IPS-18a (cell line): Measurements from ENCODE around the gene PARD6A.

Source experiments
- H3K27ac ChIP-seq: one replicate; pipeline ENCODE4 v1.5.1; 2013; ENCODE audit warnings: low read length
- H3K27me3 ChIP-seq: one replicate; pipeline ENCODE4 v1.6.1; 2013; ENCODE audit warnings: mild to moderate bottlenecking, low read length; ENCODE audit not compliant: control insufficient read depth, insufficient read depth
- H3K36me3 ChIP-seq: one replicate; pipeline ENCODE4 v1.6.1; 2013; ENCODE audit warnings: low read depth, low read length; ENCODE audit not compliant: control insufficient read depth
- H3K4me1 ChIP-seq: one replicate; pipeline ENCODE4 v1.6.1; 2013; ENCODE audit warnings: low read depth, low read length; ENCODE audit not compliant: control insufficient read depth
- H3K4me3 ChIP-seq: one replicate; pipeline ENCODE4 v1.5.1; 2013; ENCODE audit warnings: low read length
- H3K9ac ChIP-seq: one replicate; pipeline ENCODE4 v1.6.1; 2013; ENCODE audit warnings: mild to moderate bottlenecking, low read length, moderate library complexity
- H3K9me3 ChIP-seq: one replicate; pipeline ENCODE4 v1.6.1; 2013; ENCODE audit warnings: low read depth, low read length; ENCODE audit not compliant: control insufficient read depth

The PARD6A gene

GRCh38 chr16:67663877-67664222 lies 3.1 kb downstream of the PARD6A start:
- Histone ChIP-seq H3K27ac (no peak overlapping the region), H3K9ac (no peak overlapping the region), H3K27me3 (peaks cover 17% of the 10 kb centered on the region), H3K4me1 (peaks cover 9% of the 10 kb centered on the region), H3K36me3 (no peaks in the 10 kb centered on the region), H3K9me3 (no peaks in the 10 kb centered on the region), H3K4me3 (no peak overlapping the region)

- Histone ChIP-seq H3K36me3 (no peaks in the 10 kb centered on the region), H3K27ac (no peak overlapping the region), H3K4me1 (peaks cover 9% of the 10 kb centered on the region), H3K4me3 (no peak overlapping the region), H3K9ac (no peak overlapping the region), H3K27me3 (peaks cover 13% of the 10 kb centered on the region), H3K9me3 (no peaks in the 10 kb centered on the region)
Observed at GRCh38 chr16:67664258-67664657, 3.5 kb downstream of the PARD6A start.

GRCh38 chr16:67664871-67665270 lies 4.1 kb downstream of the PARD6A start:
- Histone ChIP-seq H3K27me3 (peaks cover 13% of the 10 kb centered on the region), H3K36me3 (no peaks in the 10 kb centered on the region), H3K9me3 (no peaks in the 10 kb centered on the region), H3K4me1 (peaks cover 9% of the 10 kb centered on the region), H3K9ac (no peak overlapping the region), H3K4me3 (no peak overlapping the region), H3K27ac (no peak overlapping the region)

- peak overlapping the region; percentile 64 for H3K4me3 ChIP-seq
- no peak overlapping the region for H3K27ac ChIP-seq
- no peaks in the 10 kb centered on the region for H3K36me3 ChIP-seq
- no peaks in the 10 kb centered on the region for H3K9me3 ChIP-seq
- H3K27me3 ChIP-seq = peaks cover 13% of the 10 kb centered on the region
- H3K4me1 ChIP-seq = peaks cover 9% of the 10 kb centered on the region
- H3K9ac ChIP-seq = peak overlapping the region; percentile 29
Observed at GRCh38 chr16:67665598-67665997, 4.8 kb downstream of the PARD6A start.

GRCh38 chr16:67666032-67666551 lies 5.3 kb downstream of the PARD6A start:
- Histone ChIP-seq H3K9ac (peak overlapping the region; percentile 29), H3K36me3 (no peaks in the 10 kb centered on the region), H3K9me3 (no peaks in the 10 kb centered on the region), H3K4me1 (peaks cover 9% of the 10 kb centered on the region), H3K4me3 (peak overlapping the region; percentile 64), H3K27ac (no peak overlapping the region), H3K27me3 (peaks cover 13% of the 10 kb centered on the region)

- Histone ChIP-seq H3K9ac (peak within 1 kb of the TSS; percentile 29), H3K36me3 (no peaks in the 10 kb centered on the region), H3K27me3 (peaks cover 10% of the 10 kb centered on the region), H3K27ac (no peak within 1 kb of the TSS), H3K4me1 (peaks cover 9% of the 10 kb centered on the region), H3K4me3 (peak within 1 kb of the TSS; percentile 64), H3K9me3 (no peaks in the 10 kb centered on the region)
Observed at GRCh38 chr16:67666559-67667452, 6.0 kb downstream of the PARD6A start, which contains the start of the genes C16orf86 and ENKD1. TSS of gene C16orf86 (plus strand) at chr16:67666814. CDS start at chr16:67666971, 157 bp downstream. TSS of gene ENKD1 (minus strand) at chr16:67666750. CDS start at chr16:67666442, 308 bp downstream.

- peak overlapping the region; percentile 64 for H3K4me3 ChIP-seq
- H3K9me3 ChIP-seq = no peaks in the 10 kb centered on the region
- H3K36me3 ChIP-seq = no peaks in the 10 kb centered on the region
- no peak overlapping the region for H3K27ac ChIP-seq
- peaks cover 5% of the 10 kb centered on the region for H3K27me3 ChIP-seq
- no peak overlapping the region for H3K9ac ChIP-seq
- peaks cover 9% of the 10 kb centered on the region for H3K4me1 ChIP-seq
Observed at GRCh38 chr16:67667453-67667816, 6.7 kb downstream of the PARD6A start.

- H3K9ac ChIP-seq = no peak overlapping the region
Observed at GRCh38 chr16:67667817-67668494, 7.2 kb downstream of the PARD6A start.

GRCh38 chr16:67668495-67669157 lies 7.9 kb downstream of the PARD6A start:
- H3K9ac ChIP-seq = no peak overlapping the region
- H3K9me3 ChIP-seq = no peaks in the 10 kb centered on the region
- peaks cover 5% of the 10 kb centered on the region for H3K27me3 ChIP-seq
- H3K4me1 ChIP-seq = peaks cover 9% of the 10 kb centered on the region
- no peaks in the 10 kb centered on the region for H3K36me3 ChIP-seq
- H3K4me3 ChIP-seq = no peak overlapping the region
- H3K27ac ChIP-seq = no peak overlapping the region

More at GRCh38 chr16:67667817-67668494, 7.2 kb downstream of the PARD6A start:
- Histone ChIP-seq H3K4me3 (no peak overlapping the region), H3K27me3 (peaks cover 5% of the 10 kb centered on the region), H3K4me1 (peaks cover 9% of the 10 kb centered on the region), H3K27ac (no peak overlapping the region), H3K9me3 (no peaks in the 10 kb centered on the region), H3K36me3 (no peaks in the 10 kb centered on the region)

GRCh38 chr16:67669499-67670101 lies 8.8 kb downstream of the PARD6A start:
- Histone ChIP-seq H3K27ac (no peak overlapping the region), H3K27me3 (peaks cover 5% of the 10 kb centered on the region), H3K36me3 (no peaks in the 10 kb centered on the region), H3K9me3 (no peaks in the 10 kb centered on the region), H3K9ac (no peak overlapping the region), H3K4me3 (no peak overlapping the region), H3K4me1 (peaks cover 9% of the 10 kb centered on the region)

GRCh38 chr16:67672306-67672705 lies 11.5 kb downstream of the PARD6A start:
- H3K27ac ChIP-seq = no peak overlapping the region
- peaks cover 1% of the 10 kb centered on the region for H3K27me3 ChIP-seq
- peaks cover 2% of the 10 kb centered on the region for H3K4me1 ChIP-seq
- no peak overlapping the region for H3K4me3 ChIP-seq
- H3K9me3 ChIP-seq = no peaks in the 10 kb centered on the region
- H3K36me3 ChIP-seq = no peaks in the 10 kb centered on the region
- no peak overlapping the region for H3K9ac ChIP-seq
